GM23248 (cell line): Measurements from ENCODE around the gene CIPC. TPM values are rescaled to one million over a fixed set of nuclear protein-coding genes. Genes with fewer than 3 reads are reported as not detected.

Experiments
- DNase-seq: peaks from one replicate; pipeline ENCODE4 v3.0.0-alpha.2; 2015
- H2AFZ ChIP-seq: fragments of 200-600 bp; sonication (generic); 2 replicates; pipeline ENCODE4 v1.6.1; 2016; ENCODE audit warnings: antibody characterized with exemption
- H3F3A ChIP-seq: fragments of 200-600 bp; sonication (generic); 2 replicates; pipeline ENCODE4 v1.6.1; 2016; ENCODE audit warnings: mild to moderate bottlenecking, antibody characterized with exemption, mixed run types; ENCODE audit not compliant: insufficient read depth
- H3K27ac ChIP-seq: fragments of 200-600 bp; sonication (generic); 2 replicates; pipeline ENCODE4 v1.5.1; 2016; ENCODE audit warnings: mild to moderate bottlenecking
- H3K27me3 ChIP-seq: fragments of 200-600 bp; sonication (generic); replicated peaks from 2 replicates; pipeline ENCODE4 v1.6.1; 2016; ENCODE audit warnings: mild to moderate bottlenecking; ENCODE audit not compliant: insufficient read depth
- H3K36me3 ChIP-seq: fragments of 200-600 bp; sonication (generic); 2 replicates; pipeline ENCODE4 v1.6.1; 2016; ENCODE audit warnings: low read depth, mild to moderate bottlenecking
- H3K4me1 ChIP-seq: fragments of 200-600 bp; sonication (generic); 2 replicates; pipeline ENCODE4 v1.6.1; 2016; ENCODE audit warnings: mild to moderate bottlenecking; ENCODE audit not compliant: insufficient read depth
- H3K4me2 ChIP-seq: fragments of 200-600 bp; sonication (generic); one replicate; pipeline ENCODE4 v1.6.1; 2016; ENCODE audit warnings: mild to moderate bottlenecking; ENCODE audit not compliant: unreplicated experiment
- H3K4me3 ChIP-seq: fragments of 200-600 bp; sonication (generic); 2 replicates; pipeline ENCODE4 v1.5.1; 2016; ENCODE audit warnings: mild to moderate bottlenecking
- H3K79me2 ChIP-seq: fragments of 200-600 bp; sonication (generic); 2 replicates; pipeline ENCODE4 v1.6.1; 2016; ENCODE audit warnings: mild to moderate bottlenecking; ENCODE audit not compliant: insufficient read depth
- H3K9ac ChIP-seq: fragments of 200-600 bp; sonication (generic); 2 replicates; pipeline ENCODE4 v1.6.1; 2016; ENCODE audit warnings: mild to moderate bottlenecking
- H3K9me2 ChIP-seq: fragments of 200-600 bp; sonication (generic); 2 replicates; pipeline ENCODE4 v1.6.1; 2016; ENCODE audit warnings: mixed run types, mild to moderate bottlenecking, moderate library complexity; ENCODE audit not compliant: insufficient read depth
- H3K9me3 ChIP-seq: fragments of 200-600 bp; sonication (generic); one replicate; pipeline ENCODE4 v1.6.1; 2017; ENCODE audit warnings: low read depth
- H4K20me1 ChIP-seq: fragments of 200-600 bp; sonication (generic); 2 replicates; pipeline ENCODE4 v1.6.0; 2016; ENCODE audit not compliant: insufficient read depth
- EZH2 ChIP-seq: fragments of 200-600 bp; sonication (generic); IDR thresholded peaks from 2 replicates; pipeline ENCODE4 v1.6.1; 2018; ENCODE audit warnings: antibody characterized with exemption, mild to moderate bottlenecking; ENCODE audit not compliant: insufficient read depth, poor library complexity, severe bottlenecking
- EZH2phosphoT487 ChIP-seq: fragments of 200-600 bp; sonication (generic); IDR thresholded peaks from 2 replicates; pipeline ENCODE4 v1.6.1; 2018; ENCODE audit warnings: antibody characterized with exemption, moderate library complexity, mild to moderate bottlenecking, low read depth; ENCODE audit not compliant: insufficient read depth
- WGBS, 2 experiments: methylation state at CpG; one replicate each; pipeline ENCODE4 v1.1.6; 2015 to 2017; ENCODE audit warnings: low lambda C conversion rate in 2 of 2, low coverage in 1 of 2; ENCODE audit errors: missing lambda C conversion rate in 2 of 2; 5-methylcytosine and 5-hydroxymethylcytosine counted together
- in situ Hi-C: fragments of 300-500 bp; cut with MboI; formaldehyde crosslinking; loops from 2 replicates; pipeline ENCODE4 v1.15.0; 2020
- polyA plus RNA-seq: library from polyadenylated mRNA; unstranded; fragments of >200 nt; fragmentation: Nextera tagmentation; extraction: Ambion mirVana; gene quantifications from 2 replicates; pipeline ENCODE4 v1.2.1, GENCODE V29; 2016
- total RNA-seq: library from RNA; depleted of rRNA; stranded (reverse); fragments of >200 nt; shearing (Covaris generic); gene quantifications from 2 replicates; pipeline ENCODE4 v1.2.3, GENCODE V29; 2014

The CIPC gene
- total and polyA plus RNA-seq, 2 experiments from 2014 or later: 5.5 to 10.8 TPM

- in situ Hi-C loops: loop anchor here (25.0 kb wide), 1 partner anchor 380 kb away; no protein-coding TSS in a partner anchor
- TF ChIP-seq EZH2 (no peak), EZH2phosphoT487 (no peak)
- 68 to 69% methylated on average over 3 of the region's 3 CpGs for WGBS, 2 experiments
These were observed 5.4 kb upstream of the CIPC start for GRCh38 chr14:77092676-77093075.

DNA sequence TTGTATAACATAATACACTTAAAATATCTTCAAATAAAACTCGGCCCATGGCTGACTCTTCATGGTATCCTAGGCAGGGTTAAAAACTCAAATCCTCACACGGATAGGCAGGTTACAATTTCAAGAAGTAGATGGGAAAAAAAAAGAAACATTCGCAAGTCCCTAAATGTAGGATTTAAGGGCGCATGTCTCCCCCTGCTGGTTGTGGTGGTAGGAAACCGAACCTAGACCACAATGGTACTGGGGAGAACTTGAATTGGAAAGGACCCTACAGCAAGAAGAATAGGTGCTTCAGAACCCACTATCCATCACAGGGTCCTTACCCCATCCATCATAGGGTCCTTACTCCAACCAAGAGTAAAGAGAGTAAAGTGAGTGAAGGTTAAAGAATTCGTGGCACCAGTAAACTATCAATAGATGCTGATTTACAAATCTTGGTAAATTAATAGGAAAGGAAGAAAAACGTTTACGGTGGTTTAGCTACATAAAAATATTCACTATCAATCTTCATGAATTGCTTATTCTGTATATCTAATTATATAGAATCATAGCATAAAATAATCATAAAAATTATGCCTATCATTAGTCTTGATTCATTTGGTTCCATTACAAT is 3.3 kb upstream of the CIPC start:
- H3K27ac ChIP-seq: no peak overlapping the region
- H2AFZ ChIP-seq: no peak overlapping the region
- in situ Hi-C loops: loop anchor here (25.0 kb wide), 1 partner anchor 382 kb away; no protein-coding TSS in a partner anchor
- H3K4me2 ChIP-seq: no peak overlapping the region
- no peak overlapping the region for H3K9ac ChIP-seq
- peaks cover 17% of the 10 kb centered on the region for H3K4me1 ChIP-seq
- WGBS, 2 experiments: 7 to 8% methylated on average over 8 of the region's 8 CpGs
- H3F3A ChIP-seq: peaks cover 15% of the 10 kb centered on the region
- no peaks in the 10 kb centered on the region for H3K27me3 ChIP-seq
- H3K4me3 ChIP-seq: no peak overlapping the region
- no peaks in the 10 kb centered on the region for H3K9me3 ChIP-seq
- peak; percentile 83 for DNase-seq
- H3K9me2 ChIP-seq: no peaks in the 10 kb centered on the region
- no peaks in the 10 kb centered on the region for H4K20me1 ChIP-seq
- no peaks in the 10 kb centered on the region for H3K36me3 ChIP-seq
- TF ChIP-seq EZH2: no peak
- no peak for TF ChIP-seq EZH2phosphoT487
- H3K79me2 ChIP-seq: peaks cover 10% of the 10 kb centered on the region; the same call in 1 of the 2 replicates

More at GRCh38 chr14:77092676-77093075, 5.4 kb upstream of the CIPC start:
- no peak for DNase-seq
- H3K9me2 ChIP-seq: no peaks in the 10 kb centered on the region
- H2AFZ ChIP-seq: no peak overlapping the region
- H3K27ac ChIP-seq: no peak overlapping the region
- peaks cover 6% of the 10 kb centered on the region; the same call in 1 of the 2 replicates for H3K79me2 ChIP-seq
- no peaks in the 10 kb centered on the region for H4K20me1 ChIP-seq
- H3K4me1 ChIP-seq: peaks cover 7% of the 10 kb centered on the region; the same call in 1 of the 2 replicates
- no peaks in the 10 kb centered on the region; the same call in 1 of the 2 replicates for H3K27me3 ChIP-seq
- no peaks in the 10 kb centered on the region for H3K36me3 ChIP-seq
- H3K4me2 ChIP-seq: no peak overlapping the region
- no peak overlapping the region for H3K4me3 ChIP-seq
- peaks cover 7% of the 10 kb centered on the region; the same call in 1 of the 2 replicates for H3F3A ChIP-seq
- no peak overlapping the region for H3K9ac ChIP-seq
- H3K9me3 ChIP-seq: no peaks in the 10 kb centered on the region

- peak overlapping the region; percentile 85 for H3K27ac ChIP-seq
- H3K4me1 ChIP-seq: peaks cover 18% of the 10 kb centered on the region
- no peaks in the 10 kb centered on the region for H3K9me2 ChIP-seq
- H4K20me1 ChIP-seq: no peaks in the 10 kb centered on the region
- H3K4me2 ChIP-seq: peak overlapping the region; percentile 95
- in situ Hi-C loops: loop anchor here (25.0 kb wide), 1 partner anchor 385 kb away; no protein-coding TSS in a partner anchor
- 9 to 14% methylated on average over 20 of the region's 20 CpGs for whole genome bisulfite sequencing, 2 experiments
- H3F3A ChIP-seq: peaks cover 16% of the 10 kb centered on the region
- TF ChIP-seq EZH2 (no peak), EZH2phosphoT487 (no peak)
- H3K4me3 ChIP-seq: peak overlapping the region; percentile 83
- DNase-seq: no peak
- H2AFZ ChIP-seq: peak overlapping the region; percentile 77
- H3K9ac ChIP-seq: peak overlapping the region; percentile 92
- no peaks in the 10 kb centered on the region for H3K27me3 ChIP-seq
- H3K36me3 ChIP-seq: no peaks in the 10 kb centered on the region
- H3K9me3 ChIP-seq: no peaks in the 10 kb centered on the region
- peaks cover 24% of the 10 kb centered on the region for H3K79me2 ChIP-seq
These were observed 905 bp upstream of the CIPC start for GRCh38 chr14:77097006-77097699.

DNA sequence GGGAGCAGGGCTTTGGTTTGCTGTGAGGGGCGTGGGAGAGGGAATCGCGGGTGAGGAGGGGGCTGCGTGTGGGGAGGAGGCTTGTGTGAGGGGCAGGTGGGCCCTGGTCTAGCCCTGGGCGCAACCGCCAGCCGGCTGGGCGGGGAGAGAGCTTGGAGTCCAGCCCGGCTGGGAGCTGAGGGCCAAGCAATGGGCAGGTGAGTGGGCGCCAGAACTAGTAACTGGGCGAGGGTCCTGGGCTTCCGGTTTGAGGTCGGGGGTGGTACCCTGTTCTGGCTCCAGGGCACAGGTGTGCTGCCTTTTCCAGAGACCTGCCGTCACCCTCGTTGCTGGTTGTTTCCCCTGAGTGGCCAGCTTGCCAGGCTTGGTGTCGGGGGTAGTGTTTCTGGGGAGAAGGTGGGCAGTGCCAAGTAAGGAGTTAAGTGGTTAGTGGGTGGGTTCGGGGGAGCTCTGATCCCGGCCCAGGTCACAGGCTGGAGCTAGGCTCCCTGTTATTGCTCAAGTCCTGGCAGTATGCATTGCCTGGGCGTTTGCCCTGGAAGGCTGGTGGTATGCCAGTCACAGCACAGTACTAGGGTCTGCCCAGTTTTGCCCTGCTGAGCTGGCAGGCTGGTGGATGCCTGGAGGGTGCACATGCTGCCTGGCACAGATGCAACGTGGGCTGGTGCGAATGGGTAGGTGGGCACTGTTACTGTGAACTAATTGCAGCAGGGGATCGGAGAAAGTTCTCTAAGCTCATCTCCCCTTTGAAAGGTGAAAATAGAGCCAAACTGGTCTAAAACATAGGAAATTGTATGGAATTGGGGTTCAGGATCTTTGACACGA is 683 bp downstream of the CIPC start:
- Histone ChIP-seq H3K36me3 (no peaks in the 10 kb centered on the region), H3K9me2 (no peaks in the 10 kb centered on the region), H3K79me2 (peaks cover 36% of the 10 kb centered on the region), H3K4me2 (peak overlapping the region; percentile 96), H3K4me1 (peaks cover 18% of the 10 kb centered on the region), H4K20me1 (no peaks in the 10 kb centered on the region), H3K4me3 (peak overlapping the region; percentile 88), H2AFZ (peak overlapping the region; percentile 93), H3F3A (peaks cover 16% of the 10 kb centered on the region), H3K27ac (peak overlapping the region; percentile 64), H3K9me3 (no peaks in the 10 kb centered on the region), H3K9ac (peak overlapping the region; percentile 91), H3K27me3 (no peaks in the 10 kb centered on the region)
- in situ Hi-C loops: loop anchor here (25.0 kb wide), 1 partner anchor 386 kb away; no protein-coding TSS in a partner anchor
- 2 to 8% methylated on average over 15 to 23 of the region's 23 CpGs for WGBS, 2 experiments
- no peak for TF ChIP-seq EZH2
- TF ChIP-seq EZH2phosphoT487: no peak
- peak; percentile 57 for DNase-seq
